Large intestine (tissue), 3 donors: ENCODE measurements around the gene NOCT. TPM values are rescaled to one million over a fixed set of nuclear protein-coding genes. Genes with fewer than 3 reads are reported as not detected.

ENCODE experiments used
- DNase-seq, 2 donors: peaks; one replicate each; pipeline versions ENCODE4 v3.0.0 to v3.0.0-alpha.2; 2013
- H3K27ac ChIP-seq: one replicate; pipeline ENCODE4 v1.5.1; 2013; ENCODE audit warnings: low read length
- H3K27me3 ChIP-seq: 2 replicates; pipeline ENCODE4 v1.6.1; 2013; ENCODE audit warnings: low read length; ENCODE audit not compliant: control insufficient read depth, insufficient read depth
- H3K36me3 ChIP-seq: 2 replicates; pipeline ENCODE4 v1.6.1; 2013; ENCODE audit warnings: low read length; ENCODE audit not compliant: control insufficient read depth, insufficient read depth
- H3K4me1 ChIP-seq: one replicate; pipeline ENCODE4 v1.6.1; 2013; ENCODE audit warnings: low read length; ENCODE audit not compliant: control insufficient read depth, insufficient read depth
- H3K4me3 ChIP-seq: one replicate; pipeline ENCODE4 v1.5.1; 2013; ENCODE audit warnings: low read length
- H3K9me3 ChIP-seq: one replicate; pipeline ENCODE4 v1.6.1; 2013; ENCODE audit warnings: mild to moderate bottlenecking, low read depth, low read length, moderate library complexity; ENCODE audit not compliant: control insufficient read depth
- WGBS: methylation state at CpG from one replicate; pipeline ENCODE4 v1.1.5; 2013; ENCODE audit warnings: low lambda C conversion rate; ENCODE audit not compliant: insufficient coverage; 5-methylcytosine and 5-hydroxymethylcytosine counted together
- polyA plus RNA-seq: library from polyadenylated mRNA; unstranded; fragments of 120-200 nt; gene quantifications from one replicate; pipeline ENCODE4 v1.2.1, GENCODE V29; 2013

NOCT gene
- polyA plus RNA-seq, 1 donor, result 5.4 TPM

DNA sequence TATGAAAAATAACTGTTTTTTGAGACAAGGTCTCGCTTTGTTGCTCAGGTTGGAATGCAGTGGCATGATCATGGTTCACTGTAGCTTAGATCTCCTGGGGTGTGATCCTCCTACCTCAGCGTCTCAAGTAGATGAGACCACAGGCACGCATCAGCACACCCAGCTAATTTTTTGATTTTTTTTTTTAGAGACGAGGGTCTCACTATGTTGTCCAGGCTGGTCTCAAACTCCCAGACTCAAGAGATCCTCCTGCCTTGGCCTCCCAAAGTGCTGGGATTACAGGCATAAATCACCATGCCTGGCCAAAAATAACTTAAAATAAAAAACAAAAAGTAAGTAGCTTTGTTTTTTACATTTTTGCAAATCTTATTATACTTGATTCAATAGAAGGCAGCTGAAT, 63.3 kb downstream of the NOCT start:
- DNase-seq, result no peak
- H3K4me1 ChIP-seq, result no peaks in the 10 kb centered on the region
- peaks cover 8% of the 10 kb centered on the region for H3K36me3 ChIP-seq
- H3K4me3 ChIP-seq, result no peak overlapping the region
- WGBS, result no CpG with 5 or more reads among the region's 4 CpGs
- no peak overlapping the region for H3K27ac ChIP-seq
- peaks cover 3% of the 10 kb centered on the region for H3K9me3 ChIP-seq
- no peaks in the 10 kb centered on the region for H3K27me3 ChIP-seq

GRCh38 chr4:139082750-139083606, 67.4 kb downstream of the NOCT start:
- H3K4me1 ChIP-seq, result peaks cover 2% of the 10 kb centered on the region
- no peaks in the 10 kb centered on the region for H3K27me3 ChIP-seq
- peak; percentile 97 to 98 for DNase-seq
- WGBS, result 0% methylated on average over 4 of the region's 38 CpGs
- H3K27ac ChIP-seq, result peak overlapping the region; percentile 99
- H3K36me3 ChIP-seq, result no peaks in the 10 kb centered on the region
- peak overlapping the region; percentile 92 for H3K4me3 ChIP-seq
- H3K9me3 ChIP-seq, result peaks cover 3% of the 10 kb centered on the region

- Histone ChIP-seq H3K27me3 (no peaks in the 10 kb centered on the region), H3K4me3 (peak overlapping the region; percentile 92), H3K27ac (peak overlapping the region; percentile 99), H3K4me1 (peaks cover 2% of the 10 kb centered on the region), H3K36me3 (no peaks in the 10 kb centered on the region), H3K9me3 (peaks cover 3% of the 10 kb centered on the region)
- no peak for DNase-seq
- no CpG with 5 or more reads among the region's 34 CpGs for WGBS
These were observed 68.0 kb downstream of the NOCT start for GRCh38 chr4:139083607-139083955.

GRCh38 chr4:139083956-139084803, 68.6 kb downstream of the NOCT start:
- Histone ChIP-seq H3K27ac (peak overlapping the region; percentile 99), H3K9me3 (peaks cover 3% of the 10 kb centered on the region), H3K4me3 (peak overlapping the region; percentile 92), H3K36me3 (no peaks in the 10 kb centered on the region), H3K4me1 (peaks cover 2% of the 10 kb centered on the region), H3K27me3 (no peaks in the 10 kb centered on the region)
- WGBS, result no CpG with 5 or more reads among the region's 68 CpGs
- peak; percentile 90 to 97 for DNase-seq

DNA sequence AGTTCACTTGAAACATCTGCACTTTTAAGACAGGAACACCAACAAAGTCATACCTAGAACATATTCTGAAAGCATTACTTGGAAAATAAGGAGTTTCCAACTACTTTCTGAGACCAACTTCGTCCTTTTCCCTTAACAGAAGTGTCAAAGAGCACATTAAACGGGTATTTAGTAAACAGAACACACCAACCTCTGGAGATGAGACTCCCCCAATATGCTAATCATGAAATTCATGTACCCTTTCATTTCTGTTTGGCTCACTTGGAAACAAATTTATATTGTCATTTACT, 69.2 kb downstream of the NOCT start:
- Histone ChIP-seq H3K27ac (peak overlapping the region; percentile 99), H3K36me3 (no peaks in the 10 kb centered on the region), H3K4me3 (peak overlapping the region; percentile 92), H3K4me1 (peaks cover 2% of the 10 kb centered on the region), H3K9me3 (peaks cover 3% of the 10 kb centered on the region), H3K27me3 (no peaks in the 10 kb centered on the region)
- WGBS, result no CpG with 5 or more reads among the region's 2 CpGs
- DNase-seq, result no peak

DNA sequence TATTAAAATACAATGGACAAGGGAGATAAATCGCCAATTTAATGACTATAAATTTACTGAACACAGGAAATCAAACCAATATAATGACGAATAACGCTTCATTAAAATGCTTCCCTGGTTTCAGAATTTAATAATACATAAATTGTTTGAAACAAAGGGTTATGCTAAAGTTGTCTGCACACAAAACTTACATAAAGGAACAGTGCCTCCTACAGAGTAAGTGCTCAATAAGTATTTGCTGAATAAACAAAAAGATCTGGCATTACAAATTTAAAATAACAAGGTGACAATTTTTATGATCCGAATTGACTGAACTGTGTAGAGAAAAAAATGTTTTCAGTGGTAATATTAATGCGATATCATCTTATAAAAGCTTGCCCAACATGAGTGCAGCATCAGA, 69.6 kb downstream of the NOCT start:
- Histone ChIP-seq H3K36me3 (no peaks in the 10 kb centered on the region), H3K4me3 (peak overlapping the region; percentile 92), H3K27ac (peak overlapping the region; percentile 99), H3K27me3 (no peaks in the 10 kb centered on the region), H3K4me1 (peaks cover 2% of the 10 kb centered on the region), H3K9me3 (peaks cover 3% of the 10 kb centered on the region)
- peak in 1 of 2 donors; percentile 14 for DNase-seq
- WGBS, result 40% methylated on average over 3 of the region's 5 CpGs

- no peak for DNase-seq
- no peaks in the 10 kb centered on the region for H3K27me3 ChIP-seq
- H3K4me1 ChIP-seq, result no peaks in the 10 kb centered on the region
- WGBS, result 100% methylated on average over 2 of the region's 12 CpGs
- H3K9me3 ChIP-seq, result no peaks in the 10 kb centered on the region
- no peak overlapping the region for H3K27ac ChIP-seq
- no peak overlapping the region for H3K4me3 ChIP-seq
- no peaks in the 10 kb centered on the region for H3K36me3 ChIP-seq
These were observed 76.7 kb downstream of the NOCT start for GRCh38 chr4:139092271-139092670.

Other genes starting within 250 kb of the NOCT start
- 42.4 TPM for gene ELF2, start 161.4 kb downstream of the NOCT start, polyA plus RNA-seq